Prostate gland (tissue), 2 donors: ENCODE results near the gene CHURC1. TPM values are rescaled to one million over a fixed set of nuclear protein-coding genes. Genes with fewer than 3 reads are reported as not detected.

Experiments used
- DNase-seq: peaks from one replicate; pipeline ENCODE4 v3.0.0-alpha.2; 2019; ENCODE audit warnings: low spot score
- H3K27ac ChIP-seq, 2 donors: fragments of 200-600 bp; sonication (generic); 2 replicates each; pipeline ENCODE4 v1.5.1; 2017 to 2019
- H3K27me3 ChIP-seq: fragments of 200-600 bp; sonication (generic); replicated peaks from 2 replicates; pipeline ENCODE4 v1.5.1; 2019; ENCODE audit not compliant: insufficient read depth
- H3K36me3 ChIP-seq, 2 donors: fragments of 200-600 bp; sonication (generic); 1 replicate in 1 of 2; 2 replicates in 1 of 2; pipeline versions ENCODE4 v1.5.1 to v1.8.1; 2017 to 2019
- H3K4me1 ChIP-seq: fragments of 200-600 bp; sonication (generic); replicated peaks from 2 replicates; pipeline ENCODE4 v1.5.1; 2019
- H3K4me3 ChIP-seq, 2 donors: fragments of 200-600 bp; sonication (generic); 2 replicates each; pipeline ENCODE4 v1.5.1; 2017 to 2019
- H3K9me3 ChIP-seq: fragments of 200-600 bp; sonication (generic); 2 replicates; pipeline ENCODE4 v1.5.1; 2017
- CTCF ChIP-seq, 4 experiments: fragments of 200-600 bp in 2 of 4; fragments of 450-650 bp in 2 of 4; sonication (generic) in 2 of 4; IDR thresholded peaks; 1 replicate in 3 of 4; 2 replicates in 1 of 4; pipeline ENCODE4 v1.5.1; 2016 to 2019; ENCODE audit warnings: antibody characterized with exemption in 4 of 4, mild to moderate bottlenecking in 2 of 4, moderate library complexity in 2 of 4
- POLR2A ChIP-seq: fragments of 450-650 bp; IDR thresholded peaks from one replicate; pipeline ENCODE4 v1.6.1; 2016; ENCODE audit warnings: antibody characterized with exemption, mild to moderate bottlenecking
- POLR2AphosphoS5 ChIP-seq: sonication (generic); formaldehyde crosslinking; IDR thresholded peaks from one replicate; pipeline ENCODE4 v1.6.1; 2017; ENCODE audit warnings: antibody characterized with exemption
- WGBS: methylation state at CpG from one replicate; pipeline ENCODE4 v1.1.5; 2018; 5-methylcytosine and 5-hydroxymethylcytosine counted together
- intact Hi-C: fragments of 100-400 bp; cut with DNase I; formaldehyde crosslinking; loops from one replicate; pipeline ENCODE4 v1.14.2; 2022
- total RNA-seq, 2 donors: library from RNA; depleted of rRNA; stranded (reverse); fragments of >200 nt; gene quantifications; one replicate each; pipeline ENCODE4 v1.1.0, GENCODE V29; 2016

CHURC1 gene
- total RNA-seq, 2 donors from 2014 or later = 47.8 to 49.2 TPM

GRCh38 chr14:64951291-64951690, 37.0 kb downstream of the CHURC1 start:
- intact Hi-C loops = no loop called here
- Histone ChIP-seq H3K36me3 (peaks cover 0 to 3% of the 10 kb centered on the region in 2 donors), H3K27me3 (no peaks in the 10 kb centered on the region), H3K27ac (no peak overlapping the region), H3K9me3 (no peaks in the 10 kb centered on the region), H3K4me1 (no peaks in the 10 kb centered on the region), H3K4me3 (no peak overlapping the region)
- TF ChIP-seq POLR2A (no peak), CTCF (IDR thresholded peaks at IDR 0.05) (no peak)
- DNase-seq = no peak
- 97% methylated on average over 8 of the region's 8 CpGs for WGBS

GRCh38 chr14:64951724-64952123, 37.5 kb downstream of the CHURC1 start:
- H3K36me3 ChIP-seq = peaks cover 0 to 3% of the 10 kb centered on the region in 2 donors
- intact Hi-C loops = no loop called here

GRCh38 chr14:64952598-64953309, 38.5 kb downstream of the CHURC1 start:
- intact Hi-C loops = no loop called here
- Histone ChIP-seq H3K4me1 (no peaks in the 10 kb centered on the region), H3K36me3 (peaks cover 0 to 3% of the 10 kb centered on the region in 2 donors), H3K27me3 (no peaks in the 10 kb centered on the region), H3K9me3 (no peaks in the 10 kb centered on the region), H3K4me3 (no peak overlapping the region), H3K27ac (no peak overlapping the region)
- 83% methylated on average over 7 of the region's 7 CpGs for WGBS
- no peak for DNase-seq
- TF ChIP-seq CTCF (IDR thresholded peaks at IDR 0.05) (no peak), POLR2A (no peak), POLR2AphosphoS5 (no peak)

More at GRCh38 chr14:64951724-64952123, 37.5 kb downstream of the CHURC1 start:
- no peak overlapping the region for H3K27ac ChIP-seq
- no peaks in the 10 kb centered on the region for H3K27me3 ChIP-seq
- H3K4me1 ChIP-seq = no peaks in the 10 kb centered on the region
- H3K9me3 ChIP-seq = no peaks in the 10 kb centered on the region
- TF ChIP-seq CTCF (IDR thresholded peaks at IDR 0.05) (no peak), POLR2AphosphoS5 (no peak), POLR2A (no peak)
- no peak for DNase-seq
- H3K4me3 ChIP-seq = no peak overlapping the region

GRCh38 chr14:64953310-64953654, 39.0 kb downstream of the CHURC1 start:
- 94% methylated on average over 8 of the region's 8 CpGs for WGBS
- H3K4me3 ChIP-seq = no peak overlapping the region
- DNase-seq = no peak

More at GRCh38 chr14:64953310-64953654, 39.0 kb downstream of the CHURC1 start:
- Histone ChIP-seq H3K4me1 (no peaks in the 10 kb centered on the region), H3K27me3 (no peaks in the 10 kb centered on the region), H3K9me3 (no peaks in the 10 kb centered on the region), H3K27ac (no peak overlapping the region), H3K36me3 (peaks cover 0 to 3% of the 10 kb centered on the region in 2 donors)
- intact Hi-C loops = no loop called here
- TF ChIP-seq POLR2AphosphoS5 = no peak
- no peak for TF ChIP-seq CTCF (IDR thresholded peaks at IDR 0.05)
- TF ChIP-seq POLR2A = no peak
